BE2C (cell line): Measurements from ENCODE around the gene NDUFA13.

Source experiments
- DNase-seq: peaks from one replicate; pipeline ENCODE4 v3.0.0-alpha.2; 2020
- H3K27me3 ChIP-seq: fragments of 250-450 bp; sonication (Bioruptor Pico); 2 replicates; pipeline ENCODE4 v1.5.1; 2020; ENCODE audit warnings: mild to moderate bottlenecking
- H3K36me3 ChIP-seq: fragments of 250-450 bp; sonication (Bioruptor Pico); 2 replicates; pipeline ENCODE4 v1.5.1; 2020; ENCODE audit warnings: mild to moderate bottlenecking
- H3K4me1 ChIP-seq: fragments of 250-450 bp; sonication (Bioruptor Pico); 2 replicates; pipeline ENCODE4 v1.5.1; 2020
- H3K4me3 ChIP-seq: 2 replicates; pipeline ENCODE4 v1.5.1; 2011; ENCODE audit warnings: low read depth, low read length
- H3K9me3 ChIP-seq: fragments of 250-450 bp; sonication (Bioruptor Pico); 2 replicates; pipeline ENCODE4 v1.5.1; 2020
- TF ChIP-seq, protein P1 (sequence below): IDR thresholded peaks from 2 replicates; pipeline ENCODE4 v1.5.1; 2012; ENCODE audit warnings: mild to moderate bottlenecking, low read depth, low read length

Gene NDUFA13

DNA sequence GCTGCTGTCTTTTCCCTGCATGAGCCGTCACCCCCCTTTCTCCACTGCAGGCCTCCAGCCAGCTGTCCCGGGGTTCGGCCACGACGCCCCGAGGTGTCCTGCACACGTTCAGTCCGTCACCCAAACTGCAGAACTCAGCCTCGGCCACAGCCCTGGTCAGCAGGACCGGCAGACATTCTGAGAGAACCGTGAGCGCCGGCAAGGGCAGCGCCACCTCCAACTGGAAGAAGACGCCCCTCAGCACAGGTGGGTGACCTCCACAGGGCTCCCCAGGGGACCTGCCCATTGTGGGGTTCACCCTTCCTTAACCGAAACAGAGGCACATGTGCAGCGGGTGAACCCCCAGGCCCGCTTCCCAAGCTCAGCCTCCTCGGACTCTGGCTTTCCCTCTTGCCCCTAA is 13.7 kb upstream of the NDUFA13 start:
- peaks cover 76% of the 10 kb centered on the region for H3K36me3 ChIP-seq
- H3K4me3 ChIP-seq: no peak overlapping the region
- no peak for DNase-seq
- TF ChIP-seq, protein P1, sequence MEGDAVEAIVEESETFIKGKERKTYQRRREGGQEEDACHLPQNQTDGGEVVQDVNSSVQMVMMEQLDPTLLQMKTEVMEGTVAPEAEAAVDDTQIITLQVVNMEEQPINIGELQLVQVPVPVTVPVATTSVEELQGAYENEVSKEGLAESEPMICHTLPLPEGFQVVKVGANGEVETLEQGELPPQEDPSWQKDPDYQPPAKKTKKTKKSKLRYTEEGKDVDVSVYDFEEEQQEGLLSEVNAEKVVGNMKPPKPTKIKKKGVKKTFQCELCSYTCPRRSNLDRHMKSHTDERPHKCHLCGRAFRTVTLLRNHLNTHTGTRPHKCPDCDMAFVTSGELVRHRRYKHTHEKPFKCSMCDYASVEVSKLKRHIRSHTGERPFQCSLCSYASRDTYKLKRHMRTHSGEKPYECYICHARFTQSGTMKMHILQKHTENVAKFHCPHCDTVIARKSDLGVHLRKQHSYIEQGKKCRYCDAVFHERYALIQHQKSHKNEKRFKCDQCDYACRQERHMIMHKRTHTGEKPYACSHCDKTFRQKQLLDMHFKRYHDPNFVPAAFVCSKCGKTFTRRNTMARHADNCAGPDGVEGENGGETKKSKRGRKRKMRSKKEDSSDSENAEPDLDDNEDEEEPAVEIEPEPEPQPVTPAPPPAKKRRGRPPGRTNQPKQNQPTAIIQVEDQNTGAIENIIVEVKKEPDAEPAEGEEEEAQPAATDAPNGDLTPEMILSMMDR: no peak
- no peaks in the 10 kb centered on the region for H3K27me3 ChIP-seq
- no peaks in the 10 kb centered on the region for H3K9me3 ChIP-seq
- H3K4me1 ChIP-seq: no peaks in the 10 kb centered on the region

DNA sequence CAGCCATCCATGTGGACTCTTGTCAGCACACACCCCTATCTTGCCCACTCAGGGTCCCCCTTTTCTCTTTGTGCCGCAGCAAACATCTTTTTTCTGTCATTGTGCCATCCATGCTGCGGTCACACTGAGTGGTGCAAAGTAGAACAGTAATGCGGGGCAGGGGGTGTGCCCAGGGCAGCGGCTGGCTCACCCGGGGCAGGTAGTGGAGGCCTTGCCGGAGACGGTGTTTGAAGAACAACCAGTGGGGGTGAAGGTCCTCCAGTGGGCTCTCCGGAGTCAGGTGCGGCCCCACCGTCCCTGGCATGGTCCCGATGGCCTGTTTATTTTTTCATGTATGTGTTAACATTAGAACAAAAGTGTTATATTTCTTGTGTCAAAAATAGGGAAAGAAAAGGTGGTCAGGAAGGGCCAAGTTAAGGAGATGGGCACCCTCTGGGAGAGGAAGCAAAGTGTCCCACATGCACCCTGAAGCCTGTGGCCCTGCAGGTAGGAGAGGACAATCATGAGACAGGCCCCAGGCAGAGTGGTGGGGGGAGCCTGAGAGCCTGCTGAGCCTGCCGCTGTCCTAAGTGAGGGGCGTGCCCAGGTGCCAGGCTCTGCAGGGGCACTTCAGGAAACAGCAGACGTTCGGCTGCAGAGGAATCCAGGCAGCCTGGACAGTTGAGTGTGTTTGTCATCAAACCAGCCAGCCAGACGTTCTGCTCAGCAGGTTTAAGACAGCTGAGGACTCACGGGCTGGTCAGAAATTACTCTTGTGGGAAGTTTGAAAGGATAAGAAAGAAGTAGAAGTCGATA is 13.0 kb upstream of the NDUFA13 start:
- TF ChIP-seq, protein P1: no peak
- no peaks in the 10 kb centered on the region for H3K27me3 ChIP-seq
- peaks cover 71% of the 10 kb centered on the region for H3K36me3 ChIP-seq
- H3K9me3 ChIP-seq: no peaks in the 10 kb centered on the region
- DNase-seq: no peak
- H3K4me1 ChIP-seq: no peaks in the 10 kb centered on the region
- no peak overlapping the region for H3K4me3 ChIP-seq

DNA sequence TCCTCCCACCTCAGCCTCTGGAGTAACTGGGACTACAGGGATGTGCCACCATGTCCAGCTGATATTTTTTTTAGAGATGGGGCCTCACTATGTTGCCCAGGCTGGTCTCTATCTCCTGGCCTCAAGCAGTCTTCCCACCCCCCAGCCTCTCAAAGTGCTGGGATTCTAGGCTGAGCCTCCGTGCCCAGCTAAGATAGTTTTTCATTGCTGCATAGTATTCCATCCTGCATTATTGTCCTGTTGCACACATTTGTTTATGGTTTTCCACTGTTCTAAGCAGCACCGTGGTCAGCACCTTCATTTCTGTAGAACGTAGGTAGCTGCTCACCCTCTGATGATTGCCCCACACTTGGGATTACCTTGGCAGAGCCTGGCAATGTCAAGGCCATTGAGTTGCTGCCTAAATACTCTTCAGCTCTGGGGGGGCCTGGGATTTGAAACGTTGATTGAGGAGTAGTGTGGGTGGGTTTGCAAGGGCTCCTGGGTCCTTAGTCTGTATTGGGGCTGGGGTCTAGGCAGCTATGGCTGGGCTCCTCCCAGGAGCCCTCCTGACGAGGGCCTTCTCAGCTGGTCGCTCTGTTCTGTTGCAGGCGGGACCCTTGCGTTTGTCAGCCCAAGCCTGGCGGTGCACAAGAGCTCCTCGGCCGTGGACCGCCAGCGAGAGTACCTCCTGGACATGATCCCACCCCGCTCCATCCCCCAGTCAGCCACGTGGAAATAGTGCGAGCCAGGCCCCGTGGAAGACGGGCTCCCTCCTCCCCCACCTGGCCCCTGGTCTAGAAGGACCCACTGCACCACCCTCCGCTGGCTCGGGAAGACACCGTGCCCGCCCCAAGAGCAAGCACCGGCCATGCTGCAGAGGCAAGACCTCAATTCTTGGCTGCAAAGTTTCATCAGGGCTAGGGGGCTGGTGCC is 11.0 kb upstream of the NDUFA13 start:
- no peaks in the 10 kb centered on the region for H3K27me3 ChIP-seq
- no peaks in the 10 kb centered on the region for H3K9me3 ChIP-seq
- H3K4me1 ChIP-seq: no peaks in the 10 kb centered on the region
- no peak overlapping the region for H3K4me3 ChIP-seq
- TF ChIP-seq, protein P1: no peak
- no peak for DNase-seq
- peaks cover 51% of the 10 kb centered on the region for H3K36me3 ChIP-seq

DNA sequence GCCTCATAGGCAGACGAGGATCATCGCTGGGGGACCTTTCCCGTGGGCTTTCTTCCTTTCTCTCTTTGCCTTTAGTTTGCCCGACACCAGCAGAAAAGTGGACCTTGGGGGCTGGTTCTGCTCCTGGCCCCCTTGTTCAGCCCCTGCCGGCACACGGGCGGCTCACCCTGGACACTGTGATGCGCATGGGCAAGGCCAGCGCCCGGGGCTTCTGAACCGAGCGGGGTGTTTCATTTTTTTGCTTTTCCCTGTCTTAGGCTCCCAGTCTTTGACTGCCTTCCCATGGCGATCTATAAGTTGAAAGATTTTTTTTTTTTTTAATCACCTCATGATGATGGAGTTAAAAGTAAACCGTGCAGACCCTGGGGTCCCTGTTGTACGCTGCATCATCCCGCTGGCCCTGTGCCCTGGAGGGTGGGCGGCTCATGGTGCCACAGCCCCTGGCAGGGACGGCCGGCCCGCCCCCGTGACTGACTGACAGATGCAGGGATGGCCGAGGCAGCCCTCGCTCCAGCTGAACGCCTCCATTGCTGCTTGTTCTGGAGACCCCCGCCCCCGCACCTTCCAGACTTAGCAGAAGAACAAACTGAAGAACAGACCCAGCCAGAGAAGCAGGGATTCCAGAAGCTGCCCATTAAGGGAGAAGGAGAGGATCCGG is 10.2 kb upstream of the NDUFA13 start:
- Histone ChIP-seq H3K27me3 (no peaks in the 10 kb centered on the region), H3K4me3 (no peak overlapping the region), H3K9me3 (no peaks in the 10 kb centered on the region), H3K4me1 (no peaks in the 10 kb centered on the region), H3K36me3 (peaks cover 43% of the 10 kb centered on the region)
- no peak for DNase-seq
- TF ChIP-seq, protein P1: no peak

DNA sequence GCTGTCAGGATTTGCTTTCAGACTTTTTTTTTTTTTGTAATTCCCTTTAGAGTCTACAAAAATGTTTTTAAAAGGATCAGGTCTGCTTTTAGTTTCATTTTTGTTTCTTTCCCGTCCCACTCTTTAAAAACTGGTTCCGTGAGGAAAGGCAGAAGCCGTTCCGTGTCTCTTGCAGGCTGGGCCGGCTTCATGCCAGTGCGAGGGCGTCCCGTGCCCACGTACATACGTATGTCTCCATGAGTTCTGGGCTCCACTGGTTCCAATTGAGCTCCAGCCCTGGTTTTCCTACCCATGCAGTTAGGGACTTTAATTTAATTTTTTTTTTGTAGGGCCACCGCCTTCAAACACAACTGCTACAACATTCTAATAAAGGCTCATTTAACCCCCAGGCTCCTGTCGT is 9.4 kb upstream of the NDUFA13 start:
- Histone ChIP-seq H3K36me3 (peaks cover 35% of the 10 kb centered on the region), H3K4me1 (no peaks in the 10 kb centered on the region), H3K4me3 (no peak overlapping the region), H3K9me3 (no peaks in the 10 kb centered on the region), H3K27me3 (no peaks in the 10 kb centered on the region)
- no peak for DNase-seq
- TF ChIP-seq, protein P1: no peak
